Measurements from ENCODE around the gene TGFB2. TPM values are rescaled to one million over a fixed set of nuclear protein-coding genes. Genes with fewer than 3 reads are reported as not detected.

The TGFB2 gene
- total RNA-seq, 4 donors from 2014 or later: 3.3 to 9.4 (median 6.8) TPM

GRCh38 chr1:218425647-218426342, 80.7 kb downstream of the TGFB2 start:
- Histone ChIP-seq H3K27ac (no peak overlapping the region), H3K4me3 (no peak overlapping the region), H3K36me3 (no peaks in the 10 kb centered on the region), H3K27me3 (no peaks in the 10 kb centered on the region), H3K4me1 (peaks cover 0 to 9% (median 0%) of the 10 kb centered on the region in 3 donors), H3K9me3 (no peaks in the 10 kb centered on the region)
- 69 to 78% methylated on average over 5 of the region's 5 CpGs for WGBS, 2 donors (ENCODE audit: low coverage in 1 of 2)
- no peak for TF ChIP-seq CTCF (IDR thresholded peaks at IDR 0.05)
- no peak for TF ChIP-seq POLR2A (IDR thresholded peaks at IDR 0.05)
- TF ChIP-seq POLR2AphosphoS5 (IDR thresholded peaks at IDR 0.05): peak; percentile 21
- no peak for TF ChIP-seq EP300 (IDR thresholded peaks at IDR 0.05)
- ATAC-seq: no peak

GRCh38 chr1:218426343-218426657, 81.2 kb downstream of the TGFB2 start:
- Histone ChIP-seq H3K4me1 (peaks cover 0 to 11% (median 0%) of the 10 kb centered on the region in 3 donors), H3K27me3 (no peaks in the 10 kb centered on the region), H3K4me3 (no peak overlapping the region), H3K9me3 (no peaks in the 10 kb centered on the region), H3K36me3 (no peaks in the 10 kb centered on the region), H3K27ac (no peak overlapping the region)
- peak; percentile 39 for ATAC-seq
- 73 to 86% methylated on average over 1 of the region's 1 CpG for WGBS, 2 donors (ENCODE audit: low coverage in 1 of 2)
- TF ChIP-seq CTCF (IDR thresholded peaks at IDR 0.05): no peak
- TF ChIP-seq POLR2AphosphoS5 (IDR thresholded peaks at IDR 0.05): peak; percentile 58
- no peak for TF ChIP-seq POLR2A (IDR thresholded peaks at IDR 0.05)

- H3K4me1 ChIP-seq: peaks cover 0 to 21% (median 0%) of the 10 kb centered on the region in 3 donors
- no peak for TF ChIP-seq EP300 (IDR thresholded peaks at IDR 0.05)
- no peak for TF ChIP-seq CTCF (IDR thresholded peaks at IDR 0.05)
- TF ChIP-seq POLR2AphosphoS5 (IDR thresholded peaks at IDR 0.05): no peak
- TF ChIP-seq POLR2A (IDR thresholded peaks at IDR 0.05): no peak
- H3K27me3 ChIP-seq: no peaks in the 10 kb centered on the region
- H3K27ac ChIP-seq: no peak overlapping the region
- H3K9me3 ChIP-seq: no peaks in the 10 kb centered on the region
- H3K4me3 ChIP-seq: no peak overlapping the region
- no peak for ATAC-seq
- H3K36me3 ChIP-seq: no peaks in the 10 kb centered on the region
These were observed 84.2 kb downstream of the TGFB2 start for GRCh38 chr1:218429301-218429700.

- TF ChIP-seq POLR2A (IDR thresholded peaks at IDR 0.05) (no peak), EP300 (IDR thresholded peaks at IDR 0.05) (no peak), CTCF (IDR thresholded peaks at IDR 0.05) (no peak), POLR2AphosphoS5 (IDR thresholded peaks at IDR 0.05) (no peak)
- peaks cover 0 to 21% (median 0%) of the 10 kb centered on the region in 3 donors for H3K4me1 ChIP-seq
- H3K9me3 ChIP-seq: no peaks in the 10 kb centered on the region
- H3K4me3 ChIP-seq: no peak overlapping the region
- no peaks in the 10 kb centered on the region for H3K27me3 ChIP-seq
- H3K27ac ChIP-seq: no peak overlapping the region
- WGBS, 2 donors (ENCODE audit: low coverage in 1 of 2): 100% methylated on average over 1 of the region's 1 CpG
- no peak for ATAC-seq
- H3K36me3 ChIP-seq: no peaks in the 10 kb centered on the region
These were observed 85.2 kb downstream of the TGFB2 start for GRCh38 chr1:218430346-218430745.

GRCh38 chr1:218430822-218431221, 85.7 kb downstream of the TGFB2 start:
- no peak overlapping the region for H3K4me3 ChIP-seq
- H3K27me3 ChIP-seq: no peaks in the 10 kb centered on the region
- H3K4me1 ChIP-seq: peaks cover 0 to 18% (median 0%) of the 10 kb centered on the region in 3 donors
- WGBS, 2 donors (ENCODE audit: low coverage in 1 of 2): 27 to 44% methylated on average over 1 to 2 of the region's 2 CpGs
- TF ChIP-seq CTCF (IDR thresholded peaks at IDR 0.05) (no peak), POLR2A (IDR thresholded peaks at IDR 0.05) (no peak), POLR2AphosphoS5 (IDR thresholded peaks at IDR 0.05) (no peak), EP300 (IDR thresholded peaks at IDR 0.05) (no peak)
- no peak overlapping the region for H3K27ac ChIP-seq
- H3K36me3 ChIP-seq: no peaks in the 10 kb centered on the region
- no peak for ATAC-seq
- no peaks in the 10 kb centered on the region for H3K9me3 ChIP-seq

Data from gastroesophageal sphincter (tissue), 4 donors.